K562 (cell line): ENCODE data around the gene PHF14. TPM values are rescaled to one million over a fixed set of nuclear protein-coding genes. Genes with fewer than 3 reads are reported as not detected.

Experiments
- BCL6 ChIP-seq: fragments of 250-450 bp; sonication (Bioruptor Pico); IDR thresholded peaks from 2 replicates; pipeline ENCODE4 v1.4.0; 2020
- ELF2 ChIP-seq: fragments of 250-450 bp; sonication (Bioruptor Pico); IDR thresholded peaks from 2 replicates; pipeline ENCODE4 v1.5.0; 2021; ENCODE audit warnings: mild to moderate bottlenecking
- KLF13 ChIP-seq: fragments of 450-650 bp; IDR thresholded peaks from 2 replicates; pipeline ENCODE4 v1.6.1; 2016; ENCODE audit warnings: missing genetic modification characterization, low read depth, mild to moderate bottlenecking, missing compliant biosample characterization, moderate library complexity, borderline replicate concordance
- MYNN ChIP-seq, 2 experiments: sonication (generic); formaldehyde crosslinking in 1 of 2; IDR thresholded peaks; 2 replicates each; pipeline versions ENCODE4 v1.5.0 to v1.6.1; 2016 to 2020; ENCODE audit warnings: antibody characterized with exemption in 1 of 2, missing genetic modification reagents in 1 of 2
- NBN ChIP-seq: fragments of 450-650 bp; IDR thresholded peaks from 2 replicates; pipeline ENCODE4 v1.6.1; 2016; ENCODE audit warnings: low read depth, mild to moderate bottlenecking
- NFXL1 ChIP-seq: fragments of 450-650 bp; formaldehyde crosslinking; IDR thresholded peaks from 2 replicates; pipeline ENCODE4 v1.4.0; 2021; ENCODE audit warnings: mild to moderate bottlenecking
- POLR3G ChIP-seq: IDR thresholded peaks from 2 replicates; pipeline ENCODE4 v1.6.1; 2011; ENCODE audit not compliant: insufficient read length, insufficient replicate concordance; ENCODE audit errors: extremely low read depth
- RAD51 ChIP-seq: fragments of 450-650 bp; IDR thresholded peaks from 2 replicates; pipeline ENCODE4 v1.7.1; 2016; ENCODE audit warnings: low read depth, mild to moderate bottlenecking, borderline replicate concordance
- RBM14 ChIP-seq: fragments of 200-400 bp; formaldehyde crosslinking; IDR thresholded peaks from 2 replicates; pipeline ENCODE4 v1.6.1; 2018; ENCODE audit warnings: low read depth, mild to moderate bottlenecking, low read length, moderate library complexity, borderline replicate concordance; ENCODE audit not compliant: insufficient read depth
- SIX5 ChIP-seq, 2 experiments: IDR thresholded peaks; 2 replicates each; pipeline ENCODE4 v1.6.1; 2011; ENCODE audit warnings: low read length in 2 of 2, borderline replicate concordance in 1 of 2, low read depth in 1 of 2, mild to moderate bottlenecking in 1 of 2, moderate library complexity in 1 of 2; ENCODE audit not compliant: insufficient read depth in 1 of 2
- ZBTB17 ChIP-seq: fragments of 450-650 bp; formaldehyde crosslinking; IDR thresholded peaks from 2 replicates; pipeline ENCODE4 v1.4.0; 2020; ENCODE audit warnings: mild to moderate bottlenecking
- ZNF124 ChIP-seq: sonication (generic); formaldehyde crosslinking; IDR thresholded peaks from 2 replicates; pipeline ENCODE4 v1.8.1; 2022; ENCODE audit warnings: missing genetic modification reagents
- ZNF232 ChIP-seq: sonication (generic); formaldehyde crosslinking; IDR thresholded peaks from 2 replicates; pipeline ENCODE4 v1.8.0; 2022; ENCODE audit warnings: mild to moderate bottlenecking, missing genetic modification reagents
- ZNF24 ChIP-seq: fragments of 450-650 bp; IDR thresholded peaks from 2 replicates; pipeline ENCODE4 v1.6.1; 2016
- ZNF75A ChIP-seq: fragments of 450-650 bp; formaldehyde crosslinking; IDR thresholded peaks from 2 replicates; pipeline ENCODE4 v1.4.0; 2020; ENCODE audit warnings: mild to moderate bottlenecking
- polyA plus RNA-seq, 8 experiments: library from polyadenylated mRNA; depleted of rRNA in 4 of 8; stranded (reverse) in 5 of 8; unstranded in 3 of 8; fragments of >200 nt; fragmentation: Nextera tagmentation in 2 of 8; fragmentation: Illumina TruSeq in 1 of 8; extraction: Ambion mirVana in 2 of 8; extraction: Trizol in 1 of 8; gene quantifications; 2 replicates each; pipeline versions ENCODE4 v1.2.1 to v1.2.3, GENCODE V29; 2011 to 2014; ENCODE audit warnings: inconsistent platforms in 1 of 8, missing spikeins in 1 of 8
- total RNA-seq, 7 experiments: library from RNA; depleted of rRNA in 6 of 7; stranded (reverse); fragments of >200 nt in 6 of 7; fragmentation: Illumina TruSeq in 2 of 7; extraction: Trizol in 2 of 7; gene quantifications; 2 replicates each; pipeline versions ENCODE4 v1.2.1 to v1.2.3, GENCODE V29; 2011 to 2021; ENCODE audit warnings: low replicate concordance in 1 of 7
- TF ChIP-seq, protein P1 (sequence below): fragments of 450-650 bp; IDR thresholded peaks from 2 replicates; pipeline ENCODE4 v1.6.1; 2018; ENCODE audit not compliant: partially characterized antibody
- TF ChIP-seq, protein P2 (sequence below): fragments of 450-650 bp; IDR thresholded peaks from 2 replicates; pipeline ENCODE4 v1.6.1; 2016; ENCODE audit warnings: missing biosample characterization, missing genetic modification characterization
- TF ChIP-seq, protein P3 (sequence below): fragments of 250-450 bp; sonication (Bioruptor Pico); IDR thresholded peaks from 2 replicates; pipeline ENCODE4 v1.9.0; 2021; ENCODE audit warnings: mild to moderate bottlenecking

The PHF14 gene
- total and polyA plus RNA-seq, 9 of the 15 experiments (the other 6 are each of a cell fraction or from before 2014, with no cell fraction given) = 27.5 to 67.6 (median 41.4) TPM

DNA sequence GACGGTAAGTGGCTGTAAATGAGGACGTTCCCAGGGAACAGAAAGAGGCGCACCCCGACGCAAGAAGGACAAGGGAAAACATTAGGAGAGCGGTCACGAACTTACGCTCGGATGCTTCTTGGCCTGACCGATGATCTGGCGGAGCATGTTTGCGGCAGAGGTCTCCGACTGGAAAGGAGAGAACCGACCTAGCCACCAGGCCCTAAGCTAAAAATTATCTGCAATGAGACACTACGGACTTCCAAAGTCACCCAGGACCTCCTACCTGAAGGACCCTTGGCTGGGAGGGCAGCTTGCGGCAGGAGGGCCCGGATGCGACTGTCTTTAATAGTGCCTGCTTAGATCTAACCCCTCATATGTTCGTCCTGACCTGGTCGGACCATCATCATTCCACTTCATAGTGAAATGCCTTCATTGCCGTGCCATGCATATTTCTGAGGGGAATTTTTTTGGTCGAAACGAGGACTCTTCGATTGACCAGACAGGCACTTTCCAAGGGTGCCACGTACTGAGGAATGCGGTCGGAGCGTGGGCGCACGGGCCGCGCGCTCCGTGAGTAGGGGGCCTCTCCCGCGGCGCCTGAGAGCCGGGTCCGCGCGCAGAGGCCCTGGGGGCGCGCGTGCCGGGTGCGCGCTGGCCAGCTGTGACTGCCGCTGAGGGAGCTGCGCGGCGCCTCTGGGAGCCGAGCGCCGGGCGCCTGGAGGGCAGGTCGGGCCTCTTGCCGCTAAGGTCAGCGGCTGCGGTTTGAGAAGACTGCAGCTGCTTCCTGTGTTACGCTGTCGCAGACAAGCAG, 33.6 kb upstream of the PHF14 start (continued):
- TF ChIP-seq, protein P1, sequence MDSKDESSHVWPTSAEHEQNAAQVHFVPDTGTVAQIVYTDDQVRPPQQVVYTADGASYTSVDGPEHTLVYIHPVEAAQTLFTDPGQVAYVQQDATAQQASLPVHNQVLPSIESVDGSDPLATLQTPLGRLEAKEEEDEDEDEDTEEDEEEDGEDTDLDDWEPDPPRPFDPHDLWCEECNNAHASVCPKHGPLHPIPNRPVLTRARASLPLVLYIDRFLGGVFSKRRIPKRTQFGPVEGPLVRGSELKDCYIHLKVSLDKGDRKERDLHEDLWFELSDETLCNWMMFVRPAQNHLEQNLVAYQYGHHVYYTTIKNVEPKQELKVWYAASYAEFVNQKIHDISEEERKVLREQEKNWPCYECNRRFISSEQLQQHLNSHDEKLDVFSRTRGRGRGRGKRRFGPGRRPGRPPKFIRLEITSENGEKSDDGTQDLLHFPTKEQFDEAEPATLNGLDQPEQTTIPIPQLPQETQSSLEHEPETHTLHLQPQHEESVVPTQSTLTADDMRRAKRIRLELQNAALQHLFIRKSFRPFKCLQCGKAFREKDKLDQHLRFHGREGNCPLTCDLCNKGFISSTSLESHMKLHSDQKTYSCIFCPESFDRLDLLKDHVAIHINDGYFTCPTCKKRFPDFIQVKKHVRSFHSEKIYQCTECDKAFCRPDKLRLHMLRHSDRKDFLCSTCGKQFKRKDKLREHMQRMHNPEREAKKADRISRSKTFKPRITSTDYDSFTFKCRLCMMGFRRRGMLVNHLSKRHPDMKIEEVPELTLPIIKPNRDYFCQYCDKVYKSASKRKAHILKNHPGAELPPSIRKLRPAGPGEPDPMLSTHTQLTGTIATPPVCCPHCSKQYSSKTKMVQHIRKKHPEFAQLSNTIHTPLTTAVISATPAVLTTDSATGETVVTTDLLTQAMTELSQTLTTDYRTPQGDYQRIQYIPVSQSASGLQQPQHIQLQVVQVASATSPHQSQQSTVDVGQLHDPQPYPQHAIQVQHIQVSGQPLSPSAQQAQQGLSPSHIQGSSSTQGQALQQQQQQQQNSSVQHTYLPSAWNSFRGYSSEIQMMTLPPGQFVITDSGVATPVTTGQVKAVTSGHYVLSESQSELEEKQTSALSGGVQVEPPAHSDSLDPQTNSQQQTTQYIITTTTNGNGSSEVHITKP = no peak
- TF ChIP-seq, protein P2, sequence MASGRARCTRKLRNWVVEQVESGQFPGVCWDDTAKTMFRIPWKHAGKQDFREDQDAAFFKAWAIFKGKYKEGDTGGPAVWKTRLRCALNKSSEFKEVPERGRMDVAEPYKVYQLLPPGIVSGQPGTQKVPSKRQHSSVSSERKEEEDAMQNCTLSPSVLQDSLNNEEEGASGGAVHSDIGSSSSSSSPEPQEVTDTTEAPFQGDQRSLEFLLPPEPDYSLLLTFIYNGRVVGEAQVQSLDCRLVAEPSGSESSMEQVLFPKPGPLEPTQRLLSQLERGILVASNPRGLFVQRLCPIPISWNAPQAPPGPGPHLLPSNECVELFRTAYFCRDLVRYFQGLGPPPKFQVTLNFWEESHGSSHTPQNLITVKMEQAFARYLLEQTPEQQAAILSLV (tag) = no peak
- TF ChIP-seq ZBTB17 (CRISPR knock-in tag) = 0 out of 2 replicates have a peak, but pooled peaks have one; percentile 39
- no peak for TF ChIP-seq POLR3G
- no peak for TF ChIP-seq RAD51
- TF ChIP-seq BCL6 (CRISPR knock-in tag) = no peak
- no peak for TF ChIP-seq ZNF124
- no peak for TF ChIP-seq MYNN (IDR thresholded peaks at IDR 0.05)
- no peak for TF ChIP-seq MYNN (CRISPR knock-in tag; IDR thresholded peaks at IDR 0.05)
- TF ChIP-seq ZNF232 = peak; percentile 49; the same call in 1 of the 2 replicates
- no peak for TF ChIP-seq RBM14
- TF ChIP-seq, protein P3, sequence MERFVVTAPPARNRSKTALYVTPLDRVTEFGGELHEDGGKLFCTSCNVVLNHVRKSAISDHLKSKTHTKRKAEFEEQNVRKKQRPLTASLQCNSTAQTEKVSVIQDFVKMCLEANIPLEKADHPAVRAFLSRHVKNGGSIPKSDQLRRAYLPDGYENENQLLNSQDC (CRISPR knock-in tag) = no peak
- peak; percentile 65 for TF ChIP-seq ZNF24
- no peak for TF ChIP-seq ELF2 (CRISPR knock-in tag)
- TF ChIP-seq SIX5 (IDR thresholded peaks at IDR 0.05; ENCODE audit: borderline replicate concordance in 1 of 2, insufficient read depth in 1 of 2, low read depth in 1 of 2, low read length in 2 of 2) = no peak
- TF ChIP-seq NBN = peak; percentile 69; the same call in 1 of the 2 replicates
- no peak for TF ChIP-seq ZNF75A (CRISPR knock-in tag)
- TF ChIP-seq KLF13 (tag) = no peak
- no peak for TF ChIP-seq NFXL1 (CRISPR knock-in tag)
